Uterus (tissue), 4 donors: Measurements from ENCODE around the gene CAPS. TPM values are rescaled to one million over a fixed set of nuclear protein-coding genes. Genes with fewer than 3 reads are reported as not detected.

Experiments used
- DNase-seq, 2 donors: peaks; one replicate each; pipeline ENCODE4 v3.0.0-alpha.2; 2019 to 2020
- H3K27ac ChIP-seq, 2 donors: fragments of 200-600 bp; sonication (generic); 1 replicate in 1 of 2; 2 replicates in 1 of 2; pipeline ENCODE4 v1.5.1; 2016 to 2018
- H3K27me3 ChIP-seq, 2 donors: fragments of 200-600 bp; sonication (generic); one replicate each; pipeline ENCODE4 v1.5.1; 2018 to 2019; ENCODE audit warnings: control low read depth in 1 of 2
- H3K36me3 ChIP-seq, 2 donors: fragments of 200-600 bp; sonication (generic); one replicate each; pipeline ENCODE4 v1.5.1; 2019; ENCODE audit warnings: control low read depth in 1 of 2
- H3K4me1 ChIP-seq, 2 donors: fragments of 200-600 bp; sonication (generic); one replicate each; pipeline ENCODE4 v1.5.1; 2018 to 2019; ENCODE audit warnings: control low read depth in 1 of 2
- H3K4me3 ChIP-seq, 2 donors: fragments of 200-600 bp; sonication (generic); 1 replicate in 1 of 2; 2 replicates in 1 of 2; pipeline ENCODE4 v1.5.1; 2018 to 2019; ENCODE audit warnings: mild to moderate bottlenecking in 1 of 2
- H3K9me3 ChIP-seq, 2 donors: fragments of 200-600 bp; sonication (generic); one replicate each; pipeline ENCODE4 v1.5.1; 2019; ENCODE audit warnings: control low read depth in 1 of 2
- CTCF ChIP-seq, 4 experiments: fragments of 200-600 bp in 2 of 4; fragments of 450-650 bp in 2 of 4; sonication (generic) in 2 of 4; IDR thresholded peaks; one replicate each; pipeline ENCODE4 v1.5.1; 2016 to 2019; ENCODE audit warnings: antibody characterized with exemption in 4 of 4, mild to moderate bottlenecking in 2 of 4, moderate library complexity in 1 of 4
- POLR2A ChIP-seq, 2 donors: fragments of 450-650 bp; IDR thresholded peaks; one replicate each; pipeline ENCODE4 v1.6.1; 2016; ENCODE audit warnings: antibody characterized with exemption in 2 of 2, mild to moderate bottlenecking in 1 of 2, moderate library complexity in 1 of 2
- intact Hi-C: fragments of 100-400 bp; cut with DNase I; formaldehyde crosslinking; loops from one replicate; pipeline ENCODE4 v1.15.1; 2023; ENCODE audit warnings: low total_unique reads
- total RNA-seq, 4 donors: library from RNA; depleted of rRNA in 3 of 4; stranded (reverse); fragments of >200 nt in 3 of 4; gene quantifications; one replicate each; pipeline versions ENCODE4 v1.1.0 to v1.2.4, GENCODE V29; 2014 to 2023
- donor health status: DM: yes; HTN: yes; CAD: no.

Gene CAPS
- total RNA-seq, 4 donors from 2014 or later: 2.0 to 48.7 (median 12.4) TPM

- H3K9me3 ChIP-seq: no peaks in the 10 kb centered on the region
- H3K4me3 ChIP-seq: no peak overlapping the region
- no peak for DNase-seq
- intact Hi-C loops: no loop called here
- H3K27me3 ChIP-seq: no peaks in the 10 kb centered on the region
- H3K4me1 ChIP-seq: peaks cover 10 to 29% of the 10 kb centered on the region in 2 donors
- TF ChIP-seq CTCF (IDR thresholded peaks at IDR 0.05) (no peak), POLR2A (IDR thresholded peaks at IDR 0.05) (no peak)
- no peaks in the 10 kb centered on the region for H3K36me3 ChIP-seq
- H3K27ac ChIP-seq: peak overlapping the region in 1 of 2 donors; percentile 5
Measured at GRCh38 chr19:5950741-5951140, 36.7 kb downstream of the CAPS start.

GRCh38 chr19:5951338-5951861 lies 37.3 kb downstream of the CAPS start:
- no peak for DNase-seq
- Histone ChIP-seq H3K27me3 (no peaks in the 10 kb centered on the region), H3K4me1 (peaks cover 14 to 29% of the 10 kb centered on the region in 2 donors)

GRCh38 chr19:5952193-5953029 lies 38.4 kb downstream of the CAPS start:
- Histone ChIP-seq H3K4me1 (peaks cover 14 to 28% of the 10 kb centered on the region in 2 donors), H3K4me3 (no peak overlapping the region), H3K36me3 (no peaks in the 10 kb centered on the region), H3K27ac (peak overlapping the region in 1 of 2 donors; percentile 15), H3K27me3 (no peaks in the 10 kb centered on the region), H3K9me3 (no peaks in the 10 kb centered on the region)
- intact Hi-C loops: no loop called here
- no peak for DNase-seq
- no peak for TF ChIP-seq POLR2A (IDR thresholded peaks at IDR 0.05)
- TF ChIP-seq CTCF (IDR thresholded peaks at IDR 0.05): no peak

More at GRCh38 chr19:5951338-5951861, 37.3 kb downstream of the CAPS start:
- Histone ChIP-seq H3K27ac (peak overlapping the region in 1 of 2 donors; percentile 5), H3K4me3 (no peak overlapping the region), H3K9me3 (no peaks in the 10 kb centered on the region), H3K36me3 (no peaks in the 10 kb centered on the region)
- TF ChIP-seq POLR2A (IDR thresholded peaks at IDR 0.05): no peak
- TF ChIP-seq CTCF (IDR thresholded peaks at IDR 0.05): no peak
- intact Hi-C loops: no loop called here

- DNase-seq: no peak
- Histone ChIP-seq H3K27ac (peak overlapping the region in 1 of 2 donors; percentile 15), H3K36me3 (no peaks in the 10 kb centered on the region), H3K4me3 (no peak overlapping the region), H3K27me3 (no peaks in the 10 kb centered on the region), H3K9me3 (no peaks in the 10 kb centered on the region), H3K4me1 (peaks cover 14 to 21% of the 10 kb centered on the region in 2 donors)
- TF ChIP-seq CTCF (IDR thresholded peaks at IDR 0.05): no peak
- TF ChIP-seq POLR2A (IDR thresholded peaks at IDR 0.05): no peak
- intact Hi-C loops: no loop called here
Measured at GRCh38 chr19:5953030-5953589, 39.1 kb downstream of the CAPS start.

GRCh38 chr19:5953680-5954213 lies 39.7 kb downstream of the CAPS start:
- Histone ChIP-seq H3K36me3 (no peaks in the 10 kb centered on the region), H3K4me3 (no peak overlapping the region), H3K9me3 (no peaks in the 10 kb centered on the region), H3K4me1 (peaks cover 14 to 20% of the 10 kb centered on the region in 2 donors), H3K27me3 (no peaks in the 10 kb centered on the region), H3K27ac (peak overlapping the region; percentile 24 to 58)
- TF ChIP-seq CTCF (IDR thresholded peaks at IDR 0.05) (no peak), POLR2A (IDR thresholded peaks at IDR 0.05) (no peak)
- intact Hi-C loops: no loop called here
- no peak for DNase-seq
